GM19351 (cell line): ENCODE data around the gene ABCA1.

ENCODE experiments used
- ATAC-seq: cut with Tn5 transposase; IDR thresholded peaks from one replicate; pipeline ENCODE4 v1.9.1; 2021; ENCODE audit warnings: mild to moderate bottlenecking, moderate library complexity; ENCODE audit not compliant: unreplicated experiment

Gene ABCA1

DNA sequence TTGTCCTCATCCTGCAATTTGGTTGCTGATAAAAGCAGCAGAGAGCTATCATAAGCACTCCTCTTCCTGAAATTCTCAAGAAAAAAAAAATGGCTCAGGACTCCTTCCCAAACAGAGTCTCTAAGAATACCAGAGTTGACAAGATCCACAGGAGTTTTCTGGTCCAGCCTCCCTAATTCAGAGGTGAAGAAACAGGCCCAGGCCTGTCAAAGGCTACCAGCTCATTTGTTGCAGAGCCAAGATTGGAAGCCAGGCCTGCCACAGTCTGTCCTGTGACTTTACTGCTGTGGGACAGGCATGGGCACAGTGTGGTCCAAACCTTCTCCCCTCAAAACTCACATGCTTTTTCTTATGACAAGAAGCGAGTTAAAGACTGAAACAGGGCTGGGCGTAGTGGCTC is 122.5 kb downstream of the ABCA1 start:
- no peak for ATAC-seq

DNA sequence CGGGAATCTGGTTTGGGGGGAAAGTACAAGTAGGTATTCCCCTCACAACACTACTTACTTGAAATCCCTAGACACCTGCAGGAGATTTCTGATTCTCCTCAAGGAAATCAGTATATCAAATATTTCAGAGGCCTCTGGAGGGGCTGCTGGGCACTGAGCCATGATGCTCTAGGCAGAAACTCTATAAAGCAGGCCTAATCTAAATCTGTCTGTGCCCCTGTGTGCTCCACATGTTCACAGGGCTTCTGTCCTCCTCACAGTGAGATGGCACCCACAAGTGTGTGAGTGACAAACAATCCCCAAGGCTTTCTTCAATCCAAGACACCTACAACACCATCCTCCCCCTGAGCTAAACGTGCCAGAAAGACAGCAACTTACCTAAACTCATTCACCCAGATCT is 125.0 kb downstream of the ABCA1 start:
- no peak for ATAC-seq

DNA sequence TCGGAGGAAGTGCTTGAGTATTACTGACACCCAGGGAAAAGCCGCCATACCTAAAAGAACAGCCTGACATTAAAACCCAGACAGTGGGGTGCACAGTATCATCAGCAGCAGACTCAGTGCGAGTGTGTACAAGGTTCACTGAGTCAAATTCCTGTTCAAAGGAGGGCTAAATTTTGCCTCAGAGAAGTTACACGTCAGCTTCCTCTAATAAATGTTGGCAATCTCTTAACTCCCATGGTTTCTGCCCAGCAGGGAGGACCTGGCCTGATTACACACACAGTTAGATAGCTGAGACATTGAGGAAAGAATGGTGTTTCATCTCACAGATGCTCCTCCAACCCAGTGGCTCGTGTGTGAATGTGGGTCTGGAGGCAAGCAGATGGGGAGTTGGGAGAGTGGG is 125.8 kb downstream of the ABCA1 start:
- ATAC-seq: no peak

- no peak for ATAC-seq
These were observed 127.7 kb downstream of the ABCA1 start for GRCh38 chr9:104800068-104800785.

DNA sequence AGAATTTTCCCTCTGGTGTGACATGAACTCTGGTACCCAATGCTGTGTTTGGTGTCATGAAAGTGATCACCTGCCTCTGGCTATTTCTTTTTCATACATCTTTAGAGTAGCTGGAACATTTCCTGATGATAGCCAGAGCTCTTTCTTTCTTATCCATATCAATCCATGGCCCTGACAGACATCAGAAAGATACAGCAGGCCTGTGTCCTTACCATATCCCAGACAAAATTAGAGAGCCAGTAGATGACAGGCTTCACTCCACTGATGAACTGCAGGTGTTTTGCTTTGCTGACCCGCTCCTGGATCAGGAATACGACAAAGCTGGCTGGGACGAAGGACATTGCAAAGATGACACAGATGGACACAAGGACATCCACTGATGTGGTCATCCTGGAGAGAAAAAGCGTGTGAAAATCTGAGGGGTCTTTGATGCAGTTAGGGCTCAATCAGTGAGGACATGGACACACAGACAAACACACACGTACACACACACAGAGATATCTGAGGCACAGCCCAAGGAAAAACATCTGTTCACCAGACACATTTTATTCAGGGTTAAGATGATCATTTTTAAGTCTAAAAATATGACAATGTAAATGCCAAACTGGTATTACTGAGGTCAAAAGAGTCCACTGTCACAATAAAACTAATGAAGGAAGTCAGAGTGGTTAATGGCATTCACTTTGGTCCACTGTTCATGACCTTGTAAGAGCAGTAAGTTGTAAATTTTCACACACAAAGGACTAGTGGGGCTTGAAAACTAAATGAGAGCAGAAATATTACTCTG is 129.6 kb downstream of the ABCA1 start:
- ATAC-seq: no peak

DNA sequence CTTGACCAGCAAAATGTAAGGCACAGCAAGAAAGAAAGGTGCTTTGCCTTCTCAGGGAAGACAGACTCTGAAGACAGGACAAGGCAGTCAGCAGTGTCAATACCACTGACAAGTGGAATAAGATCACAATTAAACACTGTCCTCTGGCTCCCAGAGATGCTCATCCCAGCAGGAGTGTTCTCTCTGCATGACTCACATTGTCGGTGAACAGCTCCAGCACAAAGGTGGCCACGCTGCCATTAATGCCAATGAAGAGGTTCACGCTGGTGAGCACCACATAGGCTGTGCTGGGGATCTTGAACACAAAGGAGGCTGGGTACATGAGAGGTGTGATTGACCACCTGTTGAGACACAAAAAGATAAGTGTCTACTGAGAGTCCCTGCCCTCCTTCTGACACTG is 132.1 kb downstream of the ABCA1 start:
- ATAC-seq: no peak

DNA sequence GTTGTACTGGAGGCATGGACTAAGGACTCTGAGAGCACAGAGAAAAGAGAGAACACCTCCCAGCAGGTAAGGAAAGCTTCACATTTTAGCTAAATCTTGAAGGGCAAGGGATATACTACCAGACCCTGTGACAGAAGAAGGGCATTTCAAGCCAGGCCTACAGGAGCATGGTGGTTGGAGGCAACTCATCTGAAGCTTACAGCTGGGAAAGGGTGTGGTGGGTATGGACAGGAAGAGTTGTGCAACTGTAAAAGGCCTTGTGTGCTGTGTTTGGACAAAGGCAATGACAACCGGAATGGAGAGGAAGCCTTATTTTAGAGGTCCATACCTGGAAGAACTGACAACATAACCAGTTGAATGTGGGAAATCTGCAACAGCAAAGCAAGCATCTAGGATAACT is 132.9 kb downstream of the ABCA1 start:
- ATAC-seq: no peak

GRCh38 chr9:104794070-104794469 is 133.9 kb downstream of the ABCA1 start:
- no peak for ATAC-seq

GRCh38 chr9:104788251-104788650 is 139.7 kb downstream of the ABCA1 start:
- ATAC-seq: no peak

DNA sequence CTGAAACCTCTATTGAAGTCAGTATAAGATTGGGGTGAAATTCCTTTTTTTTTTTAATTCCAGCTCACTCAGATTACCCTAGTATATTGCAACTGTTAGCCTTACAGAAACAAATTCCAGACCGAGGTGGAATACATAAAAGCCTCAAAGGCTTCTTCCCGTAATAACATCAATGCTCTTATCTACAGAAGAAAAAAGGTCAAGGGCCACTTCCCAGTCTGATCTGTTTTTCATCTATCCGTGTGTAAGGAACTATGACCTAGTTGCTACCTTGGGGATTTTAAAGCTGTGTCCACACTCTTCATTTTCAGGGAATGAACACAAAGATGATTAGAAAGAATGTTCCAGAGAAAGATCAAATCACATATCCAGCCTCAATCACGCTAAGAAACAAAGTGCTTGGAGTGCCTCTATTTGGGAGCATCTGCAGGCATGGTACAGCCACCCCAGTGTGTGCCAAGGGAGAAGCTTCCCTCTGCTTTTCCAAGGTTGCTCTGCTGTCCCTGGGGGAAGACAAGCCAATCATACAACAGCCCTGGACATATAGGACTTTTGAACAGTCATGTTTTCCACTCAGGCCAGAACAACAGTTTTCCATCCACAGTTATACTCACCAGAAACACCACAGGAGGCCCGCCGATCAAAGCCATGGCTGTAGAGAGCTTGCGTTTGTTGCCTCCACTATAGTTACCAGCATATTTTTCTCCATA is 140.5 kb downstream of the ABCA1 start:
- ATAC-seq: no peak

DNA sequence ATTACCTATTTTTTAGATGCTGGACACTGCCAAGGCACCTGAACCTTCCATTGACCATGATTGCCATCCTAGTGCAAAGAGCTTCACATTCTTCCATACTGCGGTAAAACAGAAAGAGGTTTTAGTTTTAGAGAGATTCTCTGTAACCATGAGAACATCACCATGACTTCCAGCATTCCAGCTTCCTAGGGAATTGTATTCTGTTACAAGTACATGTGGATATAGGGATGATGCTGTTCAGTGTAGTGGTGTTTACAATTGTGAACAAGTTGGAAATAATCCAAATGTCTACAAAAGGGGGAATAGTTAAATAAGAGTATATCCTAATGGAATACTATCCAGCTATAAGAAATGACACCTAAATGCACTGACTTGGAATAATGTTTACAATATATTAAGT is 141.7 kb downstream of the ABCA1 start:
- no peak for ATAC-seq

GRCh38 chr9:104784098-104784497 is 143.9 kb downstream of the ABCA1 start:
- peak; percentile 92 for ATAC-seq

- ATAC-seq: no peak
These were observed 144.4 kb downstream of the ABCA1 start for GRCh38 chr9:104783588-104783987.

DNA sequence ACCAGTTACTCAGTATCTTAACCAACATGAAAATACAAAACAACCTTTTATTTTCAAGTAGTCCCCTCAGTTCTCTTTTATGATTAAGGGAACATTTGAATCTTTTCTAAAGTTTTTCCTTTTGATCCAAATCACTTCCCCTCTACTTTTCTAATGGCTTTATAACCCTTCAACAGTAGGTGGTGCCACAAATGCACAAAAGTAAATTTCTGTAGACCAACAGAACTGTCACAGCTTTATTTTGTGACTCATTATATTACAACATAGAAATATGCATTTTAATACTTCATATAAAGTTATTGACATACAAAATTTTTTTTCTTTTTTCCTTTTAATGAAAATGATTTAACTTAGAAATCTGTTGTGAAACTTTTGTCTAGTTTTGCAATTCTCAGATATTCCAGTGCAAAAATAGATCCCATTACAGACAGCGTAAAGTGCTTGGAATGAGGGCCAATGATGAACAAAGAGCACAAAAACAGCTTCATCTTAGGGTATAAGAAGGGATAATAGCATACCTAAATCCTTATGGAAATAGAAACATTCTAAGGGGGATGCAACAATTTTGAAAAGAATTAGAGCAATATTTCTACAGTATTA is 147.1 kb downstream of the ABCA1 start:
- ATAC-seq: peak; percentile 54

GRCh38 chr9:104779946-104780535 is 147.9 kb downstream of the ABCA1 start:
- no peak for ATAC-seq

DNA sequence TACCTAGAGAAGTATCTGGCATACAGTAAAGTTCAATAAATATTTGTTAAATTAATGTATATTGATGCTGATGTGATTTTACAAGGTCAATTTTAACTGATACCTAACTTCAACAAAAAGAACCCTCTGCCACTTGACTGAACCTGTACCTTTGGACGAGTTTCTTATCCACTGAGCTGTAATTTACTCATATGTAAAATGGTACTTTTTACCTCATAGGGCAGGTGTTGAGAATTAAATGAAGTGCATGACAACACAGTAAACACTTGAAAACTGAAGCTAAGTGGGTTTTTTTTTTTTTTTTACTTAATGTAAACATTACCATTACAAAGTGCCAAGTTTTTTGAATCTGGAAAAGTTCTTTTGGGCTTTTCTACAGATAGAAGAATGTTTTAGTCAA is 148.6 kb downstream of the ABCA1 start:
- ATAC-seq: no peak

DNA sequence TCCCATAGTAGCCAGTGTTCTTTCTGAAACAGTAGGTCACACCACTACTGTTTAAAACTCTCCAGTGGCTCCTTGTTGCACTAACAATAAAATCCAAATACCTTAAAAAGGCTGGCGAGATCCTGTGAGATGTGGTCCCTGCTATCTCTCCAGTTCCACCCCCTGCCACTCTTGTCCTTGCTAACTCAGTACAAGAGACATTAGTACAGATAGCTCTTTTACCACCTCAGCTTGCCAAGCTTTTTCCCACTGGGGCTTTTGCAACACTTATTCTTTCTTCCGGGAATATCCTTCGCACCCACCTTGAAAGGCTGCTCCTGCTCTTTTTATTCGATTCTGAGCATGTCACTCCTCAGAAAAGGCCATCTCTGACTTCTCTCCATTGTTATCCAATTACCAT is 149.2 kb downstream of the ABCA1 start:
- no peak for ATAC-seq

DNA sequence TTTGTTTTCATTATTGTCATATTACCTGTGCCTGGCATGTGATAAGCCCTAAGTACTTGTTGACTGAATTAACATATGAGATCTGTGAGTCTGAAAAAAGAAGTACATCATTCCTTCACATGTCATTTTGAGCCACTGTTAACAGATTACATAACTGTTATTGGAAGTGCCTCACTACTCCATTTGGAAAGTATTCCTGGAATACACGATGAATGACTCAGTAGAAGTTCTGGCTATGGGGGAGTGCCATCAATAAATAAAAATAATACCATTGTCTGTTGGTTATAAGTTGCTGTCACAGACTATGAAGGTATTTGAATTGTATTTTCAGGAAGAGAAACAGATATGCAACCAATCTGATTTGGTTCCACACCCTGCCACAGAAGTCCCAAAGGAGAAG is 151.2 kb downstream of the ABCA1 start:
- ATAC-seq: no peak

DNA sequence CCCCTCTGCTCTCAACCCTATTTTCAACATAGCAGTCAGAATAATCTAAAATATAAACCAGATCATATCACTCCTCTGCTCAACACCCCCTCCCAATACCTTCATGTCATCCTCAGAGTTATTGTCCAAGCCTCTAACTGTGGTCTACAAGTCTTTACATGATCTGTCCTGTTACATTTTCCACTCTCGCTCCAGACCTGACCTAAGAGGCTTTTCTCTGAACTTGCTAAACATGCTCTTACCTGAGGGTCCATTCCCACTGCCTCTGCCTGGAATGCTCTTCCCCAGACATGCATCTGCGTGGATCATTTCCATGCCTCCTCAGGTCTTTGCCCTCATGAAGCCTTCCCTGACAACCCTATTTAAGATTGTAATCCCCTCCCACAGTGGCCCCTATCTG is 152.0 kb downstream of the ABCA1 start:
- ATAC-seq: peak; percentile 1

DNA sequence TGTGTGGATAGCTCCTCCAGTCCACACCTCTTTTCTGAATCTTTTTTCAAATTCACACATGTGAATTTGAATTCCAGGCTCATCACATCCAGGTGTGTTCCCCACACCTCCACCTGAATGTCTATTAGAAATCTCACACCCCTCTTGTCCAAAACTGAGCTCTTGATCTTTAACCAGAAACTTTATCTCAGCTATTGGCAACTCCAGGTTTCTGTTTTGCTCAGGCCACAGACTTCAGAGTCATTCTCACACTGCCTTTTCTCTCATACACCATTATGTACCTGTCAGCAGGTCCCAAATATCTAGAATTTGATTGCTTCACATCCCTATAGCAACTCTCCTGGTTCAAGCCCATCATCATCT is 152.4 kb downstream of the ABCA1 start:
- peak; percentile 66 for ATAC-seq
